Loucy (cell line): ENCODE data around the gene LBX1.

Experiments
- EZH2phosphoT487 ChIP-seq: fragments of 200-600 bp; IDR thresholded peaks from 2 replicates; pipeline ENCODE4 v1.6.1; 2018; ENCODE audit warnings: antibody characterized with exemption, mild to moderate bottlenecking, moderate library complexity, borderline replicate concordance
- TF ChIP-seq, protein P1 (sequence below): fragments of 200-600 bp; sonication (generic); conservative IDR thresholded peaks from 2 replicates; pipeline ENCODE4 v1.5.1; 2014; ENCODE audit warnings: mild to moderate bottlenecking, antibody characterized with exemption, low read length

DNA sequence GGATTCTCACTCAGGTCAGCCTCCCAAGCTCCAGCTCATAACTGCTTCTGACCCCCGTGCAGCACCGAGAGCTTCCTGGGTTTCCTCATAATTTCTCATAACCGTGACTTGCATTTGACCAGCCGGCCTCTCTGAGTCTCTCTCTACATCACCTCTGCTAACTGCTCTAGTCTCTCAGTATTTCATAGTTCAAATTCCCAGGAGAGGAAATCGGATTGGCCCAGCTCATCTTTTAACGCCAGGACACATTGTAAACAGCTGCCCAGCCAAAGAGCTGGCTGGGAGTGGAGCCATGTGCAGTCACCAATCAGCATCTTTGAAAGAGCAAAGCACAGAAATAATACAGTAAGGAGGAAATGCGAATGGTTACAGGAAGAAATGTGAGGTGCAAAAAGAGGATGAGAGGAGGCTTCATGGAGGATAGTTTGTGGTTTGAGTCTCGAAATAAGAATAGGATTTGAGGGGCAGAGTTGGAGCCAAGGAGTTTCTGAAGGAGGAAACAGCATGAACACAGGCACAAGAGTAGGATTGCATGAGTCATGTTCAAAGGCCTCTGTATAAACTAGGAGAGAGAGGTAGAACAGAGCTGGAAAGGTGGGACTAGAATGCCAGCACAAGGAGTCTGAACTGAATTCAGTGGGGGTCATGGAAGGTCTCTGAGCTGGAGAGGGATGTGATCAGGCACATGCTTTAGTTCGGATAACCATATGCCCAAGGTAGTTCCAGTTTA lies 15.2 kb upstream of the LBX1 start:
- no peak for TF ChIP-seq EZH2phosphoT487
- TF ChIP-seq, protein P1, sequence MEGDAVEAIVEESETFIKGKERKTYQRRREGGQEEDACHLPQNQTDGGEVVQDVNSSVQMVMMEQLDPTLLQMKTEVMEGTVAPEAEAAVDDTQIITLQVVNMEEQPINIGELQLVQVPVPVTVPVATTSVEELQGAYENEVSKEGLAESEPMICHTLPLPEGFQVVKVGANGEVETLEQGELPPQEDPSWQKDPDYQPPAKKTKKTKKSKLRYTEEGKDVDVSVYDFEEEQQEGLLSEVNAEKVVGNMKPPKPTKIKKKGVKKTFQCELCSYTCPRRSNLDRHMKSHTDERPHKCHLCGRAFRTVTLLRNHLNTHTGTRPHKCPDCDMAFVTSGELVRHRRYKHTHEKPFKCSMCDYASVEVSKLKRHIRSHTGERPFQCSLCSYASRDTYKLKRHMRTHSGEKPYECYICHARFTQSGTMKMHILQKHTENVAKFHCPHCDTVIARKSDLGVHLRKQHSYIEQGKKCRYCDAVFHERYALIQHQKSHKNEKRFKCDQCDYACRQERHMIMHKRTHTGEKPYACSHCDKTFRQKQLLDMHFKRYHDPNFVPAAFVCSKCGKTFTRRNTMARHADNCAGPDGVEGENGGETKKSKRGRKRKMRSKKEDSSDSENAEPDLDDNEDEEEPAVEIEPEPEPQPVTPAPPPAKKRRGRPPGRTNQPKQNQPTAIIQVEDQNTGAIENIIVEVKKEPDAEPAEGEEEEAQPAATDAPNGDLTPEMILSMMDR: no peak
